ENCODE measurements around the gene BTBD9.
A peak's percentile ranks its signal among the peaks of the same experiment; 100 is the strongest.

The BTBD9 gene

GRCh38 chr6:38527371-38527770 lies 112.4 kb downstream of the BTBD9 start:
- H3K18ac ChIP-seq (ENCODE audit: low read depth in 1 of 2, low read length in 2 of 2), result no peak overlapping the region
- no peak overlapping the region for H2BK12ac ChIP-seq (ENCODE audit: low read length in 2 of 2)
- H3K14ac ChIP-seq (ENCODE audit: low read length in 2 of 2), result no peak overlapping the region
- H2AK5ac ChIP-seq (ENCODE audit: low read length, severe bottlenecking), result no peak overlapping the region
- H3K79me1 ChIP-seq (replicated peaks; ENCODE audit: low read length, poor library complexity, severe bottlenecking), result peaks cover 4% of the 10 kb centered on the region
- H3K36me3 ChIP-seq (ENCODE audit: control insufficient read depth in 1 of 2, insufficient read depth in 2 of 2, low read depth in 1 of 2, low read length in 2 of 2), result peaks cover 4 to 12% of the 10 kb centered on the region in 2 experiments
- H2AFZ ChIP-seq (ENCODE audit: low read depth, low read length), result no peak overlapping the region
- H3K4ac ChIP-seq (ENCODE audit: low read depth in 1 of 2, low read length in 2 of 2), result no peak overlapping the region
- peaks cover 7% of the 10 kb centered on the region for H3K9me3 ChIP-seq (ENCODE audit: control insufficient read depth, low read length)
- no peak overlapping the region for H3K4me2 ChIP-seq (ENCODE audit: low read length, poor library complexity, severe bottlenecking)
- H4K8ac ChIP-seq (ENCODE audit: low read length), result no peak overlapping the region
- H2BK15ac ChIP-seq (ENCODE audit: low read depth, poor library complexity, severe bottlenecking), result no peak overlapping the region
- no peak overlapping the region for H2BK120ac ChIP-seq (ENCODE audit: low read depth, low read length)
- H4K91ac ChIP-seq (ENCODE audit: low read length), result no peak overlapping the region
- H3K4me1 ChIP-seq (ENCODE audit: control insufficient read depth, insufficient read depth, low read depth, low read length), result peaks cover 1% of the 10 kb centered on the region
- H3K27ac ChIP-seq (ENCODE audit: low read length, poor library complexity, severe bottlenecking), result no peak overlapping the region
- no peaks in the 10 kb centered on the region for H3K27me3 ChIP-seq (ENCODE audit: control insufficient read depth in 1 of 2, insufficient read depth in 1 of 2, low read length in 2 of 2)
- H2BK5ac ChIP-seq (ENCODE audit: low read depth, low read length, poor library complexity, severe bottlenecking), result no peak overlapping the region
- DNase-seq, result no peak
- no peak overlapping the region for H3K9ac ChIP-seq (ENCODE audit: low read length)
- no peak overlapping the region for H3K23ac ChIP-seq (ENCODE audit: low read length in 2 of 2)
- no peak overlapping the region for H3K4me3 ChIP-seq (ENCODE audit: insufficient read depth in 1 of 2, low read depth in 1 of 2, low read length in 2 of 2)
- WGBS, result 100% methylated on average over 1 of the region's 1 CpG

- no peak overlapping the region for H4K91ac ChIP-seq (ENCODE audit: low read length)
- H3K9ac ChIP-seq (ENCODE audit: low read length), result no peak overlapping the region
- DNase-seq, result no peak
- no peaks in the 10 kb centered on the region for H3K27me3 ChIP-seq (ENCODE audit: control insufficient read depth in 1 of 2, insufficient read depth in 1 of 2, low read length in 2 of 2)
- no peak overlapping the region for H3K14ac ChIP-seq (ENCODE audit: low read length in 2 of 2)
- H3K4ac ChIP-seq (ENCODE audit: low read depth in 1 of 2, low read length in 2 of 2), result no peak overlapping the region
- no peak overlapping the region for H2AFZ ChIP-seq (ENCODE audit: low read depth, low read length)
- H3K4me3 ChIP-seq (ENCODE audit: insufficient read depth in 1 of 2, low read depth in 1 of 2, low read length in 2 of 2), result no peak overlapping the region
- peaks cover 0 to 9% of the 10 kb centered on the region in 2 experiments for H3K36me3 ChIP-seq (ENCODE audit: control insufficient read depth in 1 of 2, insufficient read depth in 2 of 2, low read depth in 1 of 2, low read length in 2 of 2)
- no peak overlapping the region for H2BK12ac ChIP-seq (ENCODE audit: low read length in 2 of 2)
- peaks cover 4% of the 10 kb centered on the region for H3K79me1 ChIP-seq (replicated peaks; ENCODE audit: low read length, poor library complexity, severe bottlenecking)
- no peak overlapping the region for H3K18ac ChIP-seq (ENCODE audit: low read depth in 1 of 2, low read length in 2 of 2)
- H3K4me1 ChIP-seq (ENCODE audit: control insufficient read depth, insufficient read depth, low read depth, low read length), result peaks cover 1% of the 10 kb centered on the region
- H2BK5ac ChIP-seq (ENCODE audit: low read depth, low read length, poor library complexity, severe bottlenecking), result no peak overlapping the region
- no peak overlapping the region for H2AK5ac ChIP-seq (ENCODE audit: low read length, severe bottlenecking)
- no peak overlapping the region for H3K4me2 ChIP-seq (ENCODE audit: low read length, poor library complexity, severe bottlenecking)
- H2BK15ac ChIP-seq (ENCODE audit: low read depth, poor library complexity, severe bottlenecking), result no peak overlapping the region
- H3K27ac ChIP-seq (ENCODE audit: low read length, poor library complexity, severe bottlenecking), result no peak overlapping the region
- no peak overlapping the region for H3K23ac ChIP-seq (ENCODE audit: low read length in 2 of 2)
- 91% methylated on average over 2 of the region's 2 CpGs for WGBS
- peaks cover 3% of the 10 kb centered on the region for H3K9me3 ChIP-seq (ENCODE audit: control insufficient read depth, low read length)
- no peak overlapping the region for H4K8ac ChIP-seq (ENCODE audit: low read length)
- H2BK120ac ChIP-seq (ENCODE audit: low read depth, low read length), result no peak overlapping the region
Measured at GRCh38 chr6:38525888-38526287, 113.8 kb downstream of the BTBD9 start.

- Histone ChIP-seq H2BK5ac (ENCODE audit: low read depth, low read length, poor library complexity, severe bottlenecking) (no peak overlapping the region), H3K36me3 (ENCODE audit: control insufficient read depth in 1 of 2, insufficient read depth in 2 of 2, low read depth in 1 of 2, low read length in 2 of 2) (peaks cover 0 to 9% of the 10 kb centered on the region in 2 experiments), H3K4me3 (ENCODE audit: insufficient read depth in 1 of 2, low read depth in 1 of 2, low read length in 2 of 2) (no peak overlapping the region), H3K9me3 (ENCODE audit: control insufficient read depth, low read length) (peaks cover 3% of the 10 kb centered on the region), H2AFZ (ENCODE audit: low read depth, low read length) (no peak overlapping the region), H2BK12ac (ENCODE audit: low read length in 2 of 2) (no peak overlapping the region), H3K23ac (ENCODE audit: low read length in 2 of 2) (no peak overlapping the region), H4K91ac (ENCODE audit: low read length) (no peak overlapping the region), H3K4me2 (ENCODE audit: low read length, poor library complexity, severe bottlenecking) (no peak overlapping the region), H2AK5ac (ENCODE audit: low read length, severe bottlenecking) (no peak overlapping the region), H2BK15ac (ENCODE audit: low read depth, poor library complexity, severe bottlenecking) (no peak overlapping the region), H3K79me1 (replicated peaks; ENCODE audit: low read length, poor library complexity, severe bottlenecking) (peaks cover 4% of the 10 kb centered on the region), H3K14ac (ENCODE audit: low read length in 2 of 2) (no peak overlapping the region), H3K4me1 (ENCODE audit: control insufficient read depth, insufficient read depth, low read depth, low read length) (peaks cover 1% of the 10 kb centered on the region), H3K4ac (ENCODE audit: low read depth in 1 of 2, low read length in 2 of 2) (no peak overlapping the region), H2BK120ac (ENCODE audit: low read depth, low read length) (no peak overlapping the region), H4K8ac (ENCODE audit: low read length) (no peak overlapping the region), H3K18ac (ENCODE audit: low read depth in 1 of 2, low read length in 2 of 2) (no peak overlapping the region), H3K27ac (ENCODE audit: low read length, poor library complexity, severe bottlenecking) (no peak overlapping the region), H3K27me3 (ENCODE audit: control insufficient read depth in 1 of 2, insufficient read depth in 1 of 2, low read length in 2 of 2) (no peaks in the 10 kb centered on the region), H3K9ac (ENCODE audit: low read length) (no peak overlapping the region)
- no peak for DNase-seq
- 80% methylated on average over 2 of the region's 3 CpGs for WGBS
Measured at GRCh38 chr6:38524436-38525145, 115.1 kb downstream of the BTBD9 start.

GRCh38 chr6:38522322-38522721 lies 117.4 kb downstream of the BTBD9 start:
- Histone ChIP-seq H2BK12ac (ENCODE audit: low read length in 2 of 2) (no peak overlapping the region), H4K91ac (ENCODE audit: low read length) (no peak overlapping the region), H2AK5ac (ENCODE audit: low read length, severe bottlenecking) (no peak overlapping the region), H3K9me3 (ENCODE audit: control insufficient read depth, low read length) (peaks cover 3% of the 10 kb centered on the region), H3K18ac (ENCODE audit: low read depth in 1 of 2, low read length in 2 of 2) (no peak overlapping the region), H3K4me3 (ENCODE audit: insufficient read depth in 1 of 2, low read depth in 1 of 2, low read length in 2 of 2) (no peak overlapping the region), H3K27me3 (ENCODE audit: control insufficient read depth in 1 of 2, insufficient read depth in 1 of 2, low read length in 2 of 2) (no peaks in the 10 kb centered on the region), H3K36me3 (ENCODE audit: control insufficient read depth in 1 of 2, insufficient read depth in 2 of 2, low read depth in 1 of 2, low read length in 2 of 2) (peaks cover 0 to 4% of the 10 kb centered on the region in 2 experiments), H3K79me1 (replicated peaks; ENCODE audit: low read length, poor library complexity, severe bottlenecking) (peaks cover 2% of the 10 kb centered on the region), H3K4me2 (ENCODE audit: low read length, poor library complexity, severe bottlenecking) (no peak overlapping the region), H2BK15ac (ENCODE audit: low read depth, poor library complexity, severe bottlenecking) (no peak overlapping the region), H4K8ac (ENCODE audit: low read length) (no peak overlapping the region), H2BK120ac (ENCODE audit: low read depth, low read length) (no peak overlapping the region), H2BK5ac (ENCODE audit: low read depth, low read length, poor library complexity, severe bottlenecking) (no peak overlapping the region), H3K27ac (ENCODE audit: low read length, poor library complexity, severe bottlenecking) (no peak overlapping the region), H3K4ac (ENCODE audit: low read depth in 1 of 2, low read length in 2 of 2) (no peak overlapping the region), H3K23ac (ENCODE audit: low read length in 2 of 2) (no peak overlapping the region), H2AFZ (ENCODE audit: low read depth, low read length) (no peak overlapping the region), H3K4me1 (ENCODE audit: control insufficient read depth, insufficient read depth, low read depth, low read length) (no peaks in the 10 kb centered on the region), H3K14ac (ENCODE audit: low read length in 2 of 2) (no peak overlapping the region), H3K9ac (ENCODE audit: low read length) (no peak overlapping the region)
- peak; percentile 45 for DNase-seq
- 62% methylated on average over 2 of the region's 2 CpGs for WGBS

Data from mesenchymal stem cell (in vitro differentiated cells and primary cell).